Measurements from ENCODE around the gene BCR. TPM values are rescaled to one million over a fixed set of nuclear protein-coding genes. Genes with fewer than 3 reads are reported as not detected.
A peak's percentile ranks its signal among the peaks of the same experiment; 100 is the strongest.

BCR gene
- total and polyA plus RNA-seq, 9 donors = 7.1 to 44.6 (median 35.6) TPM

DNA sequence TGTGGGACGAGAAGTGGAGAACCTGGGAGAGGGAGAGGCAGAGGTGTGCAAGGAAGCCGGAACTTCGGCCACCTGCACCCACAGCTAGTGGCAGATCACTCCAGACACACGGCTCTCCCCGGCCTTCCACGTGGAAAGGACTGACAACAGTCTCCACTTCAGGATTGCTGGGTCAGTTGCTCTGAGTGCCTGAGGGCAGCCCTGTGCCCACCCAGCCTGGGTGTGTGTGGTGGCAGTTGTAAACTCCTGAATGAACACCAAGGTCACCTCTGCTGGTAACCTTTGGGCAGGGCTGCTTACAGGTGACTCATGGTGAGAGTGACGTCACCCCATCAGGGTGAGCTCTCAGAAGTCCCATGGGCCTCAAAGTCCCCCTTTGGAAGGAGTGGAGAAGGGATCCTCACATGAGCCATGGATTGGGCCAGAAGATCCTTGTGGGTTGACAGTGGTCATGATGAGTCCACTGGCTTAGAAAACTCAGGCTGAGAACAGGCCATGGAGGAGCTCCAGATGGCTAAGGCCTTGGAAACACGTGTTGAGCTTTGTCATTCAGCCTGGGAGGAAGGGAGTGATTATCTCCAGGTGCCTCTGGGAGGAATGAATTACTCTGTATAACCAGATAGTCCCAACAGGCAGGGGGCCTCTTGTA is 71.3 kb downstream of the BCR start:
- H3K27ac ChIP-seq = no peak overlapping the region
- H3K4me3 ChIP-seq = no peak overlapping the region
- no peaks in the 10 kb centered on the region for H3K27me3 ChIP-seq
- 85 to 89% (median 85%) methylated on average over 8 of the region's 8 CpGs for WGBS, 3 donors
- H3K9me3 ChIP-seq = no peaks in the 10 kb centered on the region
- TF ChIP-seq EP300 (IDR thresholded peaks at IDR 0.05) = no peak
- no peak for TF ChIP-seq POLR2A (IDR thresholded peaks at IDR 0.05)
- TF ChIP-seq, protein P1, sequence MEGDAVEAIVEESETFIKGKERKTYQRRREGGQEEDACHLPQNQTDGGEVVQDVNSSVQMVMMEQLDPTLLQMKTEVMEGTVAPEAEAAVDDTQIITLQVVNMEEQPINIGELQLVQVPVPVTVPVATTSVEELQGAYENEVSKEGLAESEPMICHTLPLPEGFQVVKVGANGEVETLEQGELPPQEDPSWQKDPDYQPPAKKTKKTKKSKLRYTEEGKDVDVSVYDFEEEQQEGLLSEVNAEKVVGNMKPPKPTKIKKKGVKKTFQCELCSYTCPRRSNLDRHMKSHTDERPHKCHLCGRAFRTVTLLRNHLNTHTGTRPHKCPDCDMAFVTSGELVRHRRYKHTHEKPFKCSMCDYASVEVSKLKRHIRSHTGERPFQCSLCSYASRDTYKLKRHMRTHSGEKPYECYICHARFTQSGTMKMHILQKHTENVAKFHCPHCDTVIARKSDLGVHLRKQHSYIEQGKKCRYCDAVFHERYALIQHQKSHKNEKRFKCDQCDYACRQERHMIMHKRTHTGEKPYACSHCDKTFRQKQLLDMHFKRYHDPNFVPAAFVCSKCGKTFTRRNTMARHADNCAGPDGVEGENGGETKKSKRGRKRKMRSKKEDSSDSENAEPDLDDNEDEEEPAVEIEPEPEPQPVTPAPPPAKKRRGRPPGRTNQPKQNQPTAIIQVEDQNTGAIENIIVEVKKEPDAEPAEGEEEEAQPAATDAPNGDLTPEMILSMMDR (IDR thresholded peaks at IDR 0.05) = no peak
- DNase-seq = no peak
- intact Hi-C loops (cut with DNase I) = no loop called here
- H3K4me1 ChIP-seq (ENCODE audit: insufficient read depth) = peaks cover 2% of the 10 kb centered on the region
- no peaks in the 10 kb centered on the region for H3K36me3 ChIP-seq

DNA sequence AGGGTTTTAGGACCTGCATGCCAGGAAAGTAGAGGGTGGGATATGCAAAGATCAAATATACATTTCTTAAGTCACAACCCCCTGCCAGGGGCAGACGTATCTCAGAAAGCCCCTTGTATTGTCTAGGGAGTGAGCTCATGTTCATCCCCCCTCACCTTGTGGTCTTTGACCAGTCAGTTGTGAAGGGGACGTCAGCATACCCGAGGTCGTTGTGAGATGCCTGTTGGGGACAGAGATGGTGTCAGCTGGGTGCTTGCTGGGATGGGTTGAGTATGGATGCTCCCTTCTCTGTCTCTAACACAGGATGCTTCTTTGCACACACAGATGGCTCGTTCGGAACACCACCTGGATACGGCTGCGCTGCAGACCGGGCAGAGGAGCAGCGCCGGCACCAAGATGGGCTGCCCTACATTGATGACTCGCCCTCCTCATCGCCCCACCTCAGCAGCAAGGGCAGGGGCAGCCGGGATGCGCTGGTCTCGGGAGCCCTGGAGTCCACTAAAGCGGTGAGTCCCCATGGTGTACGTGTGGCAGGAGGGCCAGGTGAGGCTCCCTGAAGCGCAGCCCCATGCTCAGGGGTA is 73.3 kb downstream of the BCR start:
- Histone ChIP-seq H3K4me1 (ENCODE audit: insufficient read depth) (peaks cover 16% of the 10 kb centered on the region), H3K36me3 (no peaks in the 10 kb centered on the region), H3K27ac (no peak overlapping the region), H3K4me3 (no peak overlapping the region), H3K9me3 (no peaks in the 10 kb centered on the region), H3K27me3 (no peaks in the 10 kb centered on the region)
- intact Hi-C loops (cut with DNase I) = no loop called here
- DNase-seq = no peak
- no peak for TF ChIP-seq EP300 (IDR thresholded peaks at IDR 0.05)
- TF ChIP-seq, protein P1 (IDR thresholded peaks at IDR 0.05) = no peak
- no peak for TF ChIP-seq POLR2A (IDR thresholded peaks at IDR 0.05)
- 91 to 93% (median 92%) methylated on average over 19 of the region's 19 CpGs for WGBS, 3 donors

DNA sequence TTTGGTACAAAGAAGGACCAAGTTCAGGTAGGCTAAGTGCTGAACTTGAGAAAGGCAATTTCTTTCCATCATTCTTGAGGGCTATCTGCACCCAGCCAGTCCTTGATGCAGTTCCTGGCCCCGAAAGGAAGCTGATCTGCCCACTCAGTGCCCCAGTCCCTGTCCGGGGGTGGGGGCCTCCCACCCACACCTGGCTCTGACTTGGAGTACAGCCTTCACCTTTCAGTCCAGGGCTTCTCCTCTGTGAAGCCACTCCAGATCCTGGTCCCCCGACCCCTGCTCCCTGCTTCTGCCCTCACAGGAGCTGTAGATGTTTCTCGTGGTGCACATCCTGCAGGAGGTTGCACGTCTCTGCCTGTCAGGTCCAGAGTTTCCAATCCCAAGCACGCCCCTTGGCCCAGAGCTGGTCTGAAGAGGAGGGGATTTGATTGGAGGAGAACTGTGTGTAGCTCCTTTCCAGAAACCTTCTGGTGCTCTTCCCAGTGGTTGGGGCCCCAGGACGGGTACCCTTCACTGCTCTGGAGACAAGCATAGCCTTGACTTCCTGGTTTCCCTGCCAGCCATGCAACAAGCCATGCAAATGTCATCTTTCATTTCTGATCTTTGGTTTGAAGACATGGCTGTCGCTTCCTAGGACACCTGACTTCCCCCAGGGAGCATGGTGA is 75.3 kb downstream of the BCR start:
- intact Hi-C loops (cut with DNase I) = no loop called here
- no peaks in the 10 kb centered on the region for H3K27me3 ChIP-seq
- 78 to 84% (median 83%) methylated on average over 8 of the region's 8 CpGs for WGBS, 3 donors
- no peak for TF ChIP-seq POLR2A (IDR thresholded peaks at IDR 0.05)
- no peak for TF ChIP-seq EP300 (IDR thresholded peaks at IDR 0.05)
- TF ChIP-seq, protein P1 (IDR thresholded peaks at IDR 0.05) = no peak
- H3K4me3 ChIP-seq = no peak overlapping the region
- H3K9me3 ChIP-seq = no peaks in the 10 kb centered on the region
- no peak overlapping the region for H3K27ac ChIP-seq
- H3K4me1 ChIP-seq (ENCODE audit: insufficient read depth) = peaks cover 16% of the 10 kb centered on the region
- DNase-seq = no peak
- no peaks in the 10 kb centered on the region for H3K36me3 ChIP-seq

DNA sequence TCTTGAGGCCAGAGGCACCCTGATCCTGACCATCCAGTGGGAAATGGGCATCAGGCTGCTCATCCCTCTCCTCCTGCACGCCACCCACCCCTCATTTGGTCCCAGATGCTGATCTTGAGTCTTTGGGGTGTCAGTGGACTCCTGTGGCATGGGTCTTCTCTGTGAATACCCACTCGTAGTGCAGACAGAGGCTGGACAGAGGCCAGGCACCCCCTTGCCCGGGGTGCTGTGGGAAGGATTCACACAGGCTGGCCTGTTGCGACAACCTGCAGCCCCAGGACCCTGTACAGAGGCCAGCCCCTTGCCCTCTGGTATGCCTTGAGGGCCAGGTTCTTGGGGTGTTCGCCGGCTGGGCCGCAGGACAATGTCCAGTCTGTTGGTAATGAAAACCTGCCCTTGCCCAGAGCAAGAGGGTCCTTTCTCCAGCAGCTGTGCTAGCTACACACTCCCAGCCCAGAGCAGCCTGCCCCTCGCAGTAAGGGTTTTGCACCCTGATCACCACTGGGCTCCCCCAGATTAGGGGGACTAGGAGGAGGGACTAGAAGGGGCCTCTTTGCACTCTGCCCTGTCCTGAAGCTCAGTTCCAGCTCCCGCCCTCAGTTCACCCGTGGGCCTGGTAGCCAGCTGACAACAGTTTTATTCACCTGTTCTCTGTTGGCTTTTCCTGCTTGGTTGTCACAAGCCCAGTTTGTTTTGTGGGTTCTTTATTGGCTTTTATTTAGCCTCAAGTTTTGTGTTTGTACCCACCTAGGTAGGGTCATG is 76.0 kb downstream of the BCR start:
- no peak for TF ChIP-seq POLR2A (IDR thresholded peaks at IDR 0.05)
- TF ChIP-seq, protein P1 (IDR thresholded peaks at IDR 0.05) = no peak
- TF ChIP-seq EP300 (IDR thresholded peaks at IDR 0.05) = no peak
- 91 to 95% (median 91%) methylated on average over 9 to 10 of the region's 10 CpGs for WGBS, 3 donors

More for the DNA sequence above, 76.0 kb downstream of the BCR start:
- H3K9me3 ChIP-seq = no peaks in the 10 kb centered on the region
- H3K27me3 ChIP-seq = no peaks in the 10 kb centered on the region
- peaks cover 16% of the 10 kb centered on the region for H3K4me1 ChIP-seq (ENCODE audit: insufficient read depth)
- H3K27ac ChIP-seq = peak overlapping the region; percentile 14 to 58
- H3K36me3 ChIP-seq = no peaks in the 10 kb centered on the region
- intact Hi-C loops (cut with DNase I) = no loop called here
- H3K4me3 ChIP-seq = no peak overlapping the region
- DNase-seq = no peak
